Suprapubic skin (tissue), 3 donors: ENCODE measurements around the gene DOHH.

Experiments used
- CTCF ChIP-seq, 2 donors: fragments of 200-600 bp in 1 of 2; fragments of 450-650 bp in 1 of 2; sonication (generic) in 1 of 2; IDR thresholded peaks; one replicate each; pipeline ENCODE4 v1.5.1; 2016 to 2019; ENCODE audit warnings: antibody characterized with exemption in 2 of 2, mild to moderate bottlenecking in 1 of 2, moderate library complexity in 1 of 2
- EP300 ChIP-seq: sonication (generic); formaldehyde crosslinking; IDR thresholded peaks from one replicate; pipeline ENCODE4 v1.6.1; 2017; ENCODE audit warnings: antibody characterized with exemption

- TF ChIP-seq CTCF (IDR thresholded peaks at IDR 0.05), result no peak
- TF ChIP-seq EP300, result no peak
Measured at GRCh38 chr19:3533033-3533432, 32.6 kb upstream of the DOHH start.
